HepG2 (cell line): ENCODE results near the gene SUSD3. TPM values are rescaled to one million over a fixed set of nuclear protein-coding genes. Genes with fewer than 3 reads are reported as not detected.

ENCODE experiments used
- CEBPG ChIP-seq: IDR thresholded peaks from 2 replicates; pipeline ENCODE4 v1.6.1; 2016
- CSRNP1 ChIP-seq: sonication (generic); formaldehyde crosslinking; IDR thresholded peaks from 2 replicates; pipeline ENCODE4 v1.8.1; 2023; ENCODE audit warnings: mild to moderate bottlenecking, missing genetic modification reagents
- GZF1 ChIP-seq: sonication (generic); formaldehyde crosslinking; IDR thresholded peaks from 2 replicates; pipeline ENCODE4 v1.5.1; 2020; ENCODE audit warnings: mild to moderate bottlenecking, missing genetic modification reagents
- KDM5A ChIP-seq: fragments of 200-600 bp; sonication (generic); IDR thresholded peaks from 2 replicates; pipeline ENCODE4 v1.7.0; 2018; ENCODE audit warnings: antibody characterized with exemption, mild to moderate bottlenecking, low read length, borderline replicate concordance
- KMT2B ChIP-seq: IDR thresholded peaks from 2 replicates; pipeline ENCODE4 v1.6.1; 2016; ENCODE audit warnings: missing genetic modification reagents, missing compliant biosample characterization
- NR2F2 ChIP-seq: IDR thresholded peaks from 2 replicates; pipeline ENCODE4 v1.6.1; 2012; ENCODE audit warnings: low read depth, inconsistent platforms, borderline replicate concordance
- RFXANK ChIP-seq: IDR thresholded peaks from 2 replicates; pipeline ENCODE4 v1.6.1; 2016
- RFXAP ChIP-seq: sonication (generic); formaldehyde crosslinking; IDR thresholded peaks from 2 replicates; pipeline ENCODE4 v1.4.0; 2020; ENCODE audit warnings: missing genetic modification reagents, borderline replicate concordance
- THAP8 ChIP-seq: sonication (generic); formaldehyde crosslinking; IDR thresholded peaks from 2 replicates; pipeline ENCODE4 v1.5.1; 2020; ENCODE audit warnings: missing genetic modification reagents, mild to moderate bottlenecking, borderline replicate concordance
- YEATS2 ChIP-seq: sonication (generic); formaldehyde crosslinking; IDR thresholded peaks from 2 replicates; pipeline ENCODE4 v1.4.0; 2020; ENCODE audit warnings: missing genetic modification reagents, borderline replicate concordance
- ZFAT ChIP-seq: sonication (generic); formaldehyde crosslinking; conservative IDR thresholded peaks from 2 replicates; pipeline ENCODE4 v1.8.1; 2023; ENCODE audit warnings: missing genetic modification reagents, inconsistent platforms
- ZNF17 ChIP-seq: sonication (generic); formaldehyde crosslinking; IDR thresholded peaks from 2 replicates; pipeline ENCODE4 v1.5.0; 2020; ENCODE audit warnings: mild to moderate bottlenecking, missing genetic modification reagents
- ZNF263 ChIP-seq: sonication (generic); formaldehyde crosslinking; IDR thresholded peaks from 2 replicates; pipeline ENCODE4 v1.4.0; 2020; ENCODE audit warnings: missing genetic modification reagents
- polyA plus RNA-seq, 8 experiments: library from polyadenylated mRNA; depleted of rRNA in 3 of 8; stranded (reverse) in 7 of 8; unstranded in 1 of 8; fragments of >200 nt; fragmentation: Illumina TruSeq in 4 of 8; extraction: Trizol in 4 of 8; gene quantifications; 2 replicates each; pipeline versions ENCODE4 v1.2.1 to v1.2.3, GENCODE V29; 2011 to 2016; ENCODE audit warnings: low read depth in 4 of 8, missing spikeins in 1 of 8, mixed read lengths in 1 of 8; ENCODE audit not compliant: insufficient read depth in 1 of 8
- total RNA-seq, 5 experiments: library from RNA; depleted of rRNA; stranded (reverse); fragments of >200 nt; fragmentation: Illumina TruSeq; extraction: Trizol; gene quantifications; 2 replicates each; pipeline ENCODE4 v1.2.3, GENCODE V29; 2016; ENCODE audit warnings: low read depth in 1 of 5
- TF ChIP-seq, protein P1 (sequence below): sonication (generic); formaldehyde crosslinking; IDR thresholded peaks from 2 replicates; pipeline ENCODE4 v1.4.0; 2020; ENCODE audit warnings: missing genetic modification reagents
- TF ChIP-seq, protein P2 (sequence below): IDR thresholded peaks from 2 replicates; pipeline ENCODE4 v1.6.1; 2016; ENCODE audit warnings: mild to moderate bottlenecking

SUSD3 gene
- total and polyA plus RNA-seq, 2 of the 13 experiments (the other 11 are each of a cell fraction or from before 2014, with no cell fraction given), result 7.0 to 9.1 TPM

DNA sequence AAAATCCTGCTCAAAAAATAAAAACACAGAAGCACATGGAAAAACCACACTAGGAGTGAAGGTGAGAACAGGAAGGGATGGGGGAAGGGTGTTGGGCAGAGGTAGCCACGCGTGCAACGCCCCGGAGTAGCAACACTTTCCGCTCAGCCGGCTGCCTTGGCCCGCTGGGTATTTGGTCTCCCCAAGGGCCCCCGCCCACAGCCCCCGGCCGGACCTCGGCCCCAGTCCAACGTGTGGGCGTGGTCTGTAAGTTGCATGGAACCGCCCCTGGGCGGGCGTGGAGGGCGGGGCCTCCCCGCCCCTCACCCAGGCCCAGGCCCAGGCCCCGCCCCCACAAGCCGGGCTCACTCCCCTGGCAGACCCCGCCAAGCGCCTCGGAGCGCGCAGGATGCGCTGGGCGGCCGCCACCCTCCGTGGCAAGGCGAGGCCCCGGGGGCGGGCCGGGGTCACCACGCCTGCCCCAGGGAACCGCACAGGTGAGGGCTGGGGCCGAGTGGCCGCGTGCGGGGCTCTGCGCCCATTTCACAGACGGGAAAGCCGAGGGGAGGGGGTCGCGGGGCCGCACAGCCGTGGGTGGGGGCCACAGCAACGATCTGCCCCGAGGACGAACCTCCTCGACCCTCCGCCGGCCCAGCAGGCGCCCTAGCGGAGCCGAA is at the start of gene SUSD3 (continued):
- no peak for TF ChIP-seq KMT2B (CRISPR knock-in tag)
- no peak for TF ChIP-seq ZFAT (CRISPR knock-in tag)
- TF ChIP-seq, protein P1, sequence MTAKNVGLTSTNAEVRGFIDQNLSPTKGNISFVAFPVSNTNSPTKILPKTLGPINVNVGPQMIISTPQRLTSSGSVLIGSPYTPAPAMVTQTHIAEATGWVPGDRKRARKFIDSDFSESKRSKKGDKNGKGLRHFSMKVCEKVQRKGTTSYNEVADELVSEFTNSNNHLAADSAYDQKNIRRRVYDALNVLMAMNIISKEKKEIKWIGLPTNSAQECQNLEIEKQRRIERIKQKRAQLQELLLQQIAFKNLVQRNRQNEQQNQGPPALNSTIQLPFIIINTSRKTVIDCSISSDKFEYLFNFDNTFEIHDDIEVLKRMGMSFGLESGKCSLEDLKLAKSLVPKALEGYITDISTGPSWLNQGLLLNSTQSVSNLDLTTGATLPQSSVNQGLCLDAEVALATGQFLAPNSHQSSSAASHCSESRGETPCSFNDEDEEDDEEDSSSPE (CRISPR knock-in tag), result no peak
- TF ChIP-seq RFXAP (CRISPR knock-in tag), result no peak
- TF ChIP-seq THAP8, result no peak
- no peak for TF ChIP-seq RFXANK (CRISPR knock-in tag)
- TF ChIP-seq CEBPG (CRISPR knock-in tag), result no peak
- no peak for TF ChIP-seq NR2F2
- no peak for TF ChIP-seq CSRNP1
- TF ChIP-seq KDM5A, result no peak
- TF ChIP-seq GZF1 (CRISPR knock-in tag), result no peak
- no peak for TF ChIP-seq ZNF263 (CRISPR knock-in tag)
- TF ChIP-seq ZNF17, result no peak
- no peak for TF ChIP-seq YEATS2 (CRISPR knock-in tag)
- TF ChIP-seq, protein P2, sequence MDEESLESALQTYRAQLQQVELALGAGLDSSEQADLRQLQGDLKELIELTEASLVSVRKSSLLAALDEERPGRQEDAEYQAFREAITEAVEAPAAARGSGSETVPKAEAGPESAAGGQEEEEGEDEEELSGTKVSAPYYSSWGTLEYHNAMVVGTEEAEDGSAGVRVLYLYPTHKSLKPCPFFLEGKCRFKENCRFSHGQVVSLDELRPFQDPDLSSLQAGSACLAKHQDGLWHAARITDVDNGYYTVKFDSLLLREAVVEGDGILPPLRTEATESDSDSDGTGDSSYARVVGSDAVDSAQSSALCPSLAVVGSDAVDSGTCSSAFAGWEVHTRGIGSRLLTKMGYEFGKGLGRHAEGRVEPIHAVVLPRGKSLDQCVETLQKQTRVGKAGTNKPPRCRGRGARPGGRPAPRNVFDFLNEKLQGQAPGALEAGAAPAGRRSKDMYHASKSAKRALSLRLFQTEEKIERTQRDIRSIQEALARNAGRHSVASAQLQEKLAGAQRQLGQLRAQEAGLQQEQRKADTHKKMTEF (CRISPR knock-in tag), result 0 out of 2 replicates have a peak, but pooled peaks have one; percentile 30
